Hepatocyte (in vitro differentiated cells): Measurements from ENCODE around the gene MAP6. TPM values are rescaled to one million over a fixed set of nuclear protein-coding genes. Genes with fewer than 3 reads are reported as not detected.
"Not testable (repeated sequence)": the region's sequence is repeated elsewhere in the genome, so short reads cannot be mapped to it uniquely, and the experiment has no call there.

Source experiments
- DNase-seq: peaks from one replicate; pipeline ENCODE4 v3.0.0-alpha.2; 2016; ENCODE audit warnings: low spot score
- H2AFZ ChIP-seq: fragments of 200-600 bp; sonication (generic); 2 replicates; pipeline ENCODE4 v1.6.0; 2016; ENCODE audit warnings: antibody characterized with exemption, mild to moderate bottlenecking
- H3K27ac ChIP-seq: fragments of 200-600 bp; sonication (generic); 2 replicates; pipeline ENCODE4 v1.5.1; 2016; ENCODE audit warnings: mild to moderate bottlenecking
- H3K27me3 ChIP-seq: fragments of 200-600 bp; sonication (generic); 2 replicates; pipeline ENCODE4 v1.6.1; 2016
- H3K36me3 ChIP-seq: fragments of 200-600 bp; sonication (generic); replicated peaks from 2 replicates; pipeline ENCODE4 v1.5.1; 2016; ENCODE audit warnings: low read depth; ENCODE audit not compliant: insufficient read depth
- H3K4me1 ChIP-seq: fragments of 200-600 bp; sonication (generic); 2 replicates; pipeline ENCODE4 v1.5.1; 2016; ENCODE audit warnings: mild to moderate bottlenecking, moderate library complexity; ENCODE audit not compliant: insufficient read depth
- H3K4me2 ChIP-seq: fragments of 200-600 bp; sonication (generic); 2 replicates; pipeline ENCODE4 v1.6.0; 2016
- H3K4me3 ChIP-seq: fragments of 200-600 bp; sonication (generic); 2 replicates; pipeline ENCODE4 v1.5.1; 2016; ENCODE audit warnings: mild to moderate bottlenecking
- H3K79me2 ChIP-seq: fragments of 200-600 bp; sonication (generic); 2 replicates; pipeline ENCODE4 v1.6.0; 2017; ENCODE audit warnings: mild to moderate bottlenecking
- H3K9me2 ChIP-seq: fragments of 200-600 bp; sonication (generic); replicated peaks from 2 replicates; pipeline ENCODE4 v1.6.0; 2017; ENCODE audit warnings: mild to moderate bottlenecking; ENCODE audit not compliant: insufficient read depth
- H3K9me3 ChIP-seq: fragments of 200-600 bp; sonication (generic); 2 replicates; pipeline ENCODE4 v1.5.1; 2016; ENCODE audit warnings: low read depth, mild to moderate bottlenecking
- H4K20me1 ChIP-seq: fragments of 200-600 bp; sonication (generic); 2 replicates; pipeline ENCODE4 v1.6.0; 2016; ENCODE audit warnings: mild to moderate bottlenecking; ENCODE audit not compliant: insufficient read depth, poor library complexity, severe bottlenecking
- EZH2 ChIP-seq: fragments of 200-600 bp; sonication (generic); IDR thresholded peaks from 2 replicates; pipeline ENCODE4 v1.6.1; 2016; ENCODE audit warnings: antibody characterized with exemption, mild to moderate bottlenecking, borderline replicate concordance
- EZH2phosphoT487 ChIP-seq: fragments of 200-600 bp; sonication (generic); IDR thresholded peaks from one replicate; pipeline ENCODE4 v1.6.1; 2018; ENCODE audit warnings: antibody characterized with exemption, mild to moderate bottlenecking, low read depth, moderate library complexity; ENCODE audit not compliant: unreplicated experiment, severe bottlenecking
- WGBS: methylation state at CpG from one replicate; pipeline ENCODE4 v1.1.6; 2016; ENCODE audit warnings: low lambda C conversion rate; ENCODE audit errors: missing lambda C conversion rate; 5-methylcytosine and 5-hydroxymethylcytosine counted together
- polyA plus RNA-seq: library from polyadenylated mRNA; unstranded; fragments of >200 nt; fragmentation: Nextera tagmentation; extraction: Ambion mirVana; gene quantifications from 2 replicates; pipeline ENCODE4 v1.2.1, GENCODE V29; 2016
- total RNA-seq: library from RNA; depleted of rRNA; stranded (reverse); fragments of >200 nt; gene quantifications from 2 replicates; pipeline ENCODE4 v1.2.3, GENCODE V29; 2014
- TF ChIP-seq, protein P1 (sequence below): fragments of 200-600 bp; sonication (generic); IDR thresholded peaks from 2 replicates; pipeline ENCODE4 v1.5.1; 2016; ENCODE audit warnings: antibody characterized with exemption, mild to moderate bottlenecking; ENCODE audit not compliant: poor library complexity

MAP6 gene
- total and polyA plus RNA-seq, 2 experiments from 2014 or later, result 3.8 to 6.4 TPM

- no peaks in the 10 kb centered on the region for H3K9me3 ChIP-seq
- DNase-seq, result no peak
- no peaks in the 10 kb centered on the region for H3K9me2 ChIP-seq
- no peaks in the 10 kb centered on the region for H3K27me3 ChIP-seq
- TF ChIP-seq EZH2phosphoT487 (no peak), EZH2 (no peak)
- TF ChIP-seq, protein P1, sequence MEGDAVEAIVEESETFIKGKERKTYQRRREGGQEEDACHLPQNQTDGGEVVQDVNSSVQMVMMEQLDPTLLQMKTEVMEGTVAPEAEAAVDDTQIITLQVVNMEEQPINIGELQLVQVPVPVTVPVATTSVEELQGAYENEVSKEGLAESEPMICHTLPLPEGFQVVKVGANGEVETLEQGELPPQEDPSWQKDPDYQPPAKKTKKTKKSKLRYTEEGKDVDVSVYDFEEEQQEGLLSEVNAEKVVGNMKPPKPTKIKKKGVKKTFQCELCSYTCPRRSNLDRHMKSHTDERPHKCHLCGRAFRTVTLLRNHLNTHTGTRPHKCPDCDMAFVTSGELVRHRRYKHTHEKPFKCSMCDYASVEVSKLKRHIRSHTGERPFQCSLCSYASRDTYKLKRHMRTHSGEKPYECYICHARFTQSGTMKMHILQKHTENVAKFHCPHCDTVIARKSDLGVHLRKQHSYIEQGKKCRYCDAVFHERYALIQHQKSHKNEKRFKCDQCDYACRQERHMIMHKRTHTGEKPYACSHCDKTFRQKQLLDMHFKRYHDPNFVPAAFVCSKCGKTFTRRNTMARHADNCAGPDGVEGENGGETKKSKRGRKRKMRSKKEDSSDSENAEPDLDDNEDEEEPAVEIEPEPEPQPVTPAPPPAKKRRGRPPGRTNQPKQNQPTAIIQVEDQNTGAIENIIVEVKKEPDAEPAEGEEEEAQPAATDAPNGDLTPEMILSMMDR, result no peak
- WGBS, result 68% methylated on average over 4 of the region's 4 CpGs
- no peak overlapping the region for H3K4me3 ChIP-seq
- H3K27ac ChIP-seq, result no peak overlapping the region
- H4K20me1 ChIP-seq, result no peaks in the 10 kb centered on the region
- H3K4me2 ChIP-seq, result no peak overlapping the region
- H2AFZ ChIP-seq, result no peak overlapping the region
- no peaks in the 10 kb centered on the region for H3K79me2 ChIP-seq
- no peaks in the 10 kb centered on the region for H3K4me1 ChIP-seq
- H3K36me3 ChIP-seq, result no peaks in the 10 kb centered on the region
Measured at GRCh38 chr11:75691804-75692203, 23.0 kb upstream of the MAP6 start.

GRCh38 chr11:75689863-75690609, 21.2 kb upstream of the MAP6 start:
- Histone ChIP-seq H2AFZ (no peak overlapping the region), H3K27ac (no peak overlapping the region), H3K27me3 (no peaks in the 10 kb centered on the region), H3K9me2 (no peaks in the 10 kb centered on the region), H3K36me3 (no peaks in the 10 kb centered on the region), H3K9me3 (no peaks in the 10 kb centered on the region), H3K4me3 (no peak overlapping the region), H3K4me2 (no peak overlapping the region), H4K20me1 (no peaks in the 10 kb centered on the region), H3K4me1 (no peaks in the 10 kb centered on the region), H3K79me2 (no peaks in the 10 kb centered on the region)
- TF ChIP-seq, protein P1, result no peak
- TF ChIP-seq EZH2phosphoT487 (no peak), EZH2 (no peak)
- no peak for DNase-seq
- 81% methylated on average over 3 of the region's 3 CpGs for WGBS

GRCh38 chr11:75683856-75684255, 15.0 kb upstream of the MAP6 start:
- H3K9me3 ChIP-seq, H3K36me3 ChIP-seq, H4K20me1 ChIP-seq, H3K4me2 ChIP-seq, H3K9me2 ChIP-seq, H3K27me3 ChIP-seq, H3K4me3 ChIP-seq, DNase-seq, H3K27ac ChIP-seq, H3K79me2 ChIP-seq, H2AFZ ChIP-seq, H3K4me1 ChIP-seq: not testable (repeated sequence)
- 96% methylated on average over 1 of the region's 1 CpG for WGBS

DNA sequence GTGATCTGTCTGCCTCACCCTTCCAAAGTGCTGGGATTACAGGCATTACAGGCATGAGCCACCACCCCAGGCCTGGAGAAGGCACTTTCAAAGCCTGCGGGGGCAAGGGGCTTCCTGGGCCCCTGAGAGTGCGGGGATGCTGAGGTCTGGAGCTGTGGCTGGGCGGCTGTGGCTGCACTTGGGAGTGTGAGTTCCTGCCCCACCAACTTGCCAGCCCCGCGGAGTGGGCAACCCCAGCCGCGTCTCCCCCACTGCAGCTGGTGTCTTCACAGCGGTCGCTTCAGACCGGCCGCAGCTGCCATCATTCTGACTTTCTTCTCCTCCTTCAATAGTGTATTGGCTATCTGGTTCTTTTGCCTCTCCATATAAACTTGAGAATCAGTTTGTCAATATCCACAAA, 10.7 kb upstream of the MAP6 start:
- H3K27me3 ChIP-seq, result peaks cover 14% of the 10 kb centered on the region
- TF ChIP-seq EZH2phosphoT487, result no peak
- TF ChIP-seq, protein P1, result no peak
- TF ChIP-seq EZH2, result no peak
- no peaks in the 10 kb centered on the region for H3K9me3 ChIP-seq

More for the DNA sequence above, 10.7 kb upstream of the MAP6 start:
- 79% methylated on average over 11 of the region's 11 CpGs for WGBS
- H2AFZ ChIP-seq, result no peak overlapping the region
- H3K27ac ChIP-seq, result no peak overlapping the region
- no peaks in the 10 kb centered on the region for H3K9me2 ChIP-seq
- no peaks in the 10 kb centered on the region for H3K4me1 ChIP-seq
- H3K36me3 ChIP-seq, result no peaks in the 10 kb centered on the region
- H3K4me3 ChIP-seq, result no peak overlapping the region
- no peak overlapping the region for H3K4me2 ChIP-seq
- H4K20me1 ChIP-seq, result no peaks in the 10 kb centered on the region
- no peak for DNase-seq
- H3K79me2 ChIP-seq, result no peaks in the 10 kb centered on the region
